Prostate gland (tissue), 2 donors: ENCODE data around the gene CRADD. TPM values are rescaled to one million over a fixed set of nuclear protein-coding genes. Genes with fewer than 3 reads are reported as not detected.

Experiments
- DNase-seq: peaks from one replicate; pipeline ENCODE4 v3.0.0-alpha.2; 2019; ENCODE audit warnings: low spot score
- H3K27ac ChIP-seq, 2 donors: fragments of 200-600 bp; sonication (generic); 2 replicates each; pipeline ENCODE4 v1.5.1; 2017 to 2019
- H3K27me3 ChIP-seq: fragments of 200-600 bp; sonication (generic); replicated peaks from 2 replicates; pipeline ENCODE4 v1.5.1; 2019; ENCODE audit not compliant: insufficient read depth
- H3K36me3 ChIP-seq, 2 donors: fragments of 200-600 bp; sonication (generic); 1 replicate in 1 of 2; 2 replicates in 1 of 2; pipeline versions ENCODE4 v1.5.1 to v1.8.1; 2017 to 2019
- H3K4me1 ChIP-seq: fragments of 200-600 bp; sonication (generic); replicated peaks from 2 replicates; pipeline ENCODE4 v1.5.1; 2019
- H3K4me3 ChIP-seq, 2 donors: fragments of 200-600 bp; sonication (generic); 2 replicates each; pipeline ENCODE4 v1.5.1; 2017 to 2019
- H3K9me3 ChIP-seq: fragments of 200-600 bp; sonication (generic); 2 replicates; pipeline ENCODE4 v1.5.1; 2017
- POLR2A ChIP-seq: fragments of 450-650 bp; IDR thresholded peaks from one replicate; pipeline ENCODE4 v1.6.1; 2016; ENCODE audit warnings: antibody characterized with exemption, mild to moderate bottlenecking
- POLR2AphosphoS5 ChIP-seq: sonication (generic); formaldehyde crosslinking; IDR thresholded peaks from one replicate; pipeline ENCODE4 v1.6.1; 2017; ENCODE audit warnings: antibody characterized with exemption
- WGBS: methylation state at CpG from one replicate; pipeline ENCODE4 v1.1.5; 2018; 5-methylcytosine and 5-hydroxymethylcytosine counted together
- intact Hi-C: fragments of 100-400 bp; cut with DNase I; formaldehyde crosslinking; loops from one replicate; pipeline ENCODE4 v1.14.2; 2022
- total RNA-seq, 2 donors: library from RNA; depleted of rRNA; stranded (reverse); fragments of >200 nt; gene quantifications; one replicate each; pipeline ENCODE4 v1.1.0, GENCODE V29; 2016
- TF ChIP-seq, protein P1 (sequence below), 4 experiments: fragments of 200-600 bp in 2 of 4; fragments of 450-650 bp in 2 of 4; sonication (generic) in 2 of 4; IDR thresholded peaks; 1 replicate in 3 of 4; 2 replicates in 1 of 4; pipeline ENCODE4 v1.5.1; 2016 to 2019; ENCODE audit warnings: antibody characterized with exemption in 4 of 4, mild to moderate bottlenecking in 2 of 4, moderate library complexity in 2 of 4

Gene CRADD
- total RNA-seq, 2 donors from 2014 or later, result 38.9 to 42.4 TPM

DNA sequence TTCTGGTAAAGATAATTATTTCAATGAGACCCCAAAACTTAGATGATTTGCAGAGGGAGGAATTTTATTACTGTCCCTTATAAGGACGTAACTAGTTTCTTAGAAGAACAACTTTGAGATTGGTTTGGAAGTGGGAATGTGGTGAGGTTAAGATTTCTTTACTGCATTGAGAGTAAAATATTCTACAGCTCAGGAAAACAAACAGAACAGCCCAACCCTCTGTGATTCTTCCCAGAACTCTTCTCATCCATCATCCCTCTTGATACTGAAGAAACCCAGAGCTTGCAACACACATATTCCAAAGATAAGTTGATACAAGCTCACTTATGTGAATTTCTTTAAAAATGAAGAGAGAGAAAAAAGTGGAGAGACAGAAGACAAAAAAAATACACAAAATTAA, 234.2 kb downstream of the CRADD start:
- TF ChIP-seq, protein P1, sequence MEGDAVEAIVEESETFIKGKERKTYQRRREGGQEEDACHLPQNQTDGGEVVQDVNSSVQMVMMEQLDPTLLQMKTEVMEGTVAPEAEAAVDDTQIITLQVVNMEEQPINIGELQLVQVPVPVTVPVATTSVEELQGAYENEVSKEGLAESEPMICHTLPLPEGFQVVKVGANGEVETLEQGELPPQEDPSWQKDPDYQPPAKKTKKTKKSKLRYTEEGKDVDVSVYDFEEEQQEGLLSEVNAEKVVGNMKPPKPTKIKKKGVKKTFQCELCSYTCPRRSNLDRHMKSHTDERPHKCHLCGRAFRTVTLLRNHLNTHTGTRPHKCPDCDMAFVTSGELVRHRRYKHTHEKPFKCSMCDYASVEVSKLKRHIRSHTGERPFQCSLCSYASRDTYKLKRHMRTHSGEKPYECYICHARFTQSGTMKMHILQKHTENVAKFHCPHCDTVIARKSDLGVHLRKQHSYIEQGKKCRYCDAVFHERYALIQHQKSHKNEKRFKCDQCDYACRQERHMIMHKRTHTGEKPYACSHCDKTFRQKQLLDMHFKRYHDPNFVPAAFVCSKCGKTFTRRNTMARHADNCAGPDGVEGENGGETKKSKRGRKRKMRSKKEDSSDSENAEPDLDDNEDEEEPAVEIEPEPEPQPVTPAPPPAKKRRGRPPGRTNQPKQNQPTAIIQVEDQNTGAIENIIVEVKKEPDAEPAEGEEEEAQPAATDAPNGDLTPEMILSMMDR (IDR thresholded peaks at IDR 0.05), result no peak
- TF ChIP-seq POLR2A (no peak), POLR2AphosphoS5 (no peak)
- Histone ChIP-seq H3K36me3 (no peaks in the 10 kb centered on the region), H3K27me3 (no peaks in the 10 kb centered on the region), H3K4me1 (no peaks in the 10 kb centered on the region), H3K4me3 (no peak overlapping the region), H3K27ac (no peak overlapping the region), H3K9me3 (no peaks in the 10 kb centered on the region)
- intact Hi-C loops, result no loop called here
- DNase-seq, result no peak
- 97% methylated on average over 1 of the region's 1 CpG for WGBS

DNA sequence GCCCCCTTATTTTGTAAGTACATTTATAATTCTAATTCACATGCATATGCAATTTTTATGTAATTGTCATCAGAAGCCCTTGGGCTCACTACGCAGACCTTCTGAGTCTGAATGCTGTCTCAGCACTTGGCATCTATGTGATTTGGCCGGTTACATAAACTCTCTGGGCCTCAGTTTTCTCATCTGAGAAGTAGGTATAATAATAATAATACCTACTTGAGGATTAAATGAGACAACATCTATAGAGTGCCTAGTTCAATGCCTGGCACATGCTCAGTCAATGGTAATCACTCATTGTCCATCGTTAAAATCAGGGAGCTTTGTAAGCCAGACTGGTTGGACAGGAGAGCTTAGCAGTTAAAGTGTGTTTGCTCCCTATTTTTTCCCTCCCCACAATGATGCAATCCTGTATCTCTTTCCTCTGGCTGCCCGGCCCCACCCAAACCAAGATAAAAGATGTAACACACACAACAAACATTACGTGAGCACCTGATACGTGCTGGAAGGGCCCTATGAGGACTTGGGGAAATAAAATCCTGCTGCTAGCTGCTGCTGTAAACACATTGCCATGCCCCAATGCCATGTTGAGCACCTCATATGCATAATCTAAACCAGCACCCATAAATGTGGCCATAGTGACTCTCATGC, 235.0 kb downstream of the CRADD start:
- intact Hi-C loops, result no loop called here
- Histone ChIP-seq H3K27me3 (no peaks in the 10 kb centered on the region), H3K36me3 (no peaks in the 10 kb centered on the region), H3K27ac (no peak overlapping the region), H3K9me3 (no peaks in the 10 kb centered on the region), H3K4me1 (no peaks in the 10 kb centered on the region), H3K4me3 (no peak overlapping the region)
- no peak for DNase-seq
- TF ChIP-seq POLR2A (no peak), POLR2AphosphoS5 (peak; percentile 37)
- TF ChIP-seq, protein P1 (IDR thresholded peaks at IDR 0.05), result no peak
- 77% methylated on average over 6 of the region's 6 CpGs for WGBS

DNA sequence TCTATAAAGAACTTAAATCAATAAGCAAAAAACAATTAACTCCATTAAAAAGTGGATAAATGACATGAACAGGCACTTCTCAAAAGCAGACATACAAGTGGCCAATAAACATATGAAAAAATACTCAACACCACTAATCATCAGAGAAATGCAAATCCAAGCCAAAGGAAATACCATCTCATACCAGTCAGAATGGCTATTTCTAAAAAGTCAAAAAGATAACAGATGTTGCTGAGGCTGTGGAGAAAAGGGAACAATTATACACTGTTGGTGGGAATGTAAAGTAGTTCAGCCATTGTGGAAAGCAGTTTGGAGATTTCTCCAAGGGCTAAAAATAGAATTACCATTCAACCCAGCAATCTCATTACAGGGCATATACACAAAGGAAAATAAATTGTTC, 236.7 kb downstream of the CRADD start:
- no peak for DNase-seq
- no peaks in the 10 kb centered on the region for H3K9me3 ChIP-seq
- H3K4me1 ChIP-seq, result no peaks in the 10 kb centered on the region
- intact Hi-C loops, result no loop called here
- H3K27ac ChIP-seq, result no peak overlapping the region
- no peaks in the 10 kb centered on the region for H3K27me3 ChIP-seq
- H3K36me3 ChIP-seq, result no peaks in the 10 kb centered on the region
- TF ChIP-seq, protein P1 (IDR thresholded peaks at IDR 0.05), result no peak
- H3K4me3 ChIP-seq, result no peak overlapping the region

DNA sequence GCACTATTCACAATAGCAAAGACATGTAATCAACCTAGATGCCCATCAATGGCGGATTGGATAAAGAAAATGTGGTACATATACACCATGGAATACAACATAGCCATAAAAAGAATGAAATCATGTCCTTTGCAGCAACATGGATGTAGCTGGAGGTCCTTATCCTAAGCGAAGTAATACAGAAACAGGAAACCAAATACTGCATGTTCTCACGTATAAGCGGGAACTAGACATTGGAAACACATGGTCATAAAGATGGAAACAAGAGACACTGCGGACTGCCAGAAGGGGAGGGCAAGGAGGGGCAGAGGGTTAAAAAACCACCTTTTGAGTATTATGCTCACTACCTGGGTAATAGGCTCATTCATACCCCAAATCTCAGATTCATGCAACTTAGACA, 237.1 kb downstream of the CRADD start:
- Histone ChIP-seq H3K27me3 (no peaks in the 10 kb centered on the region), H3K4me1 (no peaks in the 10 kb centered on the region), H3K9me3 (no peaks in the 10 kb centered on the region), H3K36me3 (no peaks in the 10 kb centered on the region), H3K4me3 (no peak overlapping the region), H3K27ac (no peak overlapping the region)
- no peak for DNase-seq
- intact Hi-C loops, result no loop called here
- WGBS, result 92% methylated on average over 5 of the region's 5 CpGs
- no peak for TF ChIP-seq POLR2AphosphoS5
- TF ChIP-seq POLR2A, result no peak
- TF ChIP-seq, protein P1 (IDR thresholded peaks at IDR 0.05), result no peak

DNA sequence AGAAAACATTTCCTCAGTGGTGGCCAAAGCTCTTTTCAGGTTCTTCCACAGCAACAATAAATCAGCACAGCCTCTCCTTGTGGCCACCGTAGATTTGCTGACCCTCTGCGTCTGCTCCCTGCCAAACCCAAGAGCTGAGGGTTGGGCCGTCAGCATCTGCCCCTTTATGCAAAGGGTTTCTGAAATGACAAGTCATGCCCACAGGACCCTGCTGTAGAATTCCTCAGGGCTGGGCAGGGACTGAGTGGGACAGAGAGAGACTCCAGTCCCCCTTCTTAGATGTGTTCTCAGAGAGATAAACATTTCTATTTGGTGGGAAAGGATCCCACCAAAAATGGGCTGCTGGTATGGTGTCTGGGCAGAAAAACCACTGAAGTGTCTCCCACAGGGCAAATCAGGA, 238.2 kb downstream of the CRADD start:
- Histone ChIP-seq H3K27me3 (no peaks in the 10 kb centered on the region), H3K9me3 (no peaks in the 10 kb centered on the region), H3K36me3 (no peaks in the 10 kb centered on the region), H3K4me3 (no peak overlapping the region), H3K4me1 (no peaks in the 10 kb centered on the region), H3K27ac (no peak overlapping the region)
- DNase-seq, result no peak
- intact Hi-C loops, result no loop called here
- TF ChIP-seq POLR2A (no peak), POLR2AphosphoS5 (no peak)
- TF ChIP-seq, protein P1 (IDR thresholded peaks at IDR 0.05), result no peak
- 90% methylated on average over 3 of the region's 3 CpGs for WGBS
